Measurements from ENCODE around the gene ARID1B.

DNA sequence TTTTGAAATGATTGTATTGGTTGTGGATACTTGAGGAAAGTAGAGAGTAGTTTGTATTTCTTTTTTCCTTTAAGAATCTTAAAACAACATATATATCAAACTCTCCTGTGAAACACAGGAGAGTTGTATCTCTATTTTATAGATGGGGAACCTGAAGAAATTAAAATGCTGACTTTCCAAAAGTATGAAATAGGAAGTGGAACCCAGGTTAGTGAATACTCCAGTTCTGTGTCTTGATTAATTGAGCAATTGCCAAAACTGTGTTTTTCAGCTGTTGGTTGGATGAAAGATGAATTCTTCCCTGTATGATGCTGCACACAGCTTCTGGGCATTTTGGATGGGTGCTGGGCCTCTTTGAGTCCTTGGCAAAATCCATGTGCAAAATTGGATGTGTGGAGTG lies 86.3 kb downstream of the ARID1B start:
- TF ChIP-seq, protein P1, sequence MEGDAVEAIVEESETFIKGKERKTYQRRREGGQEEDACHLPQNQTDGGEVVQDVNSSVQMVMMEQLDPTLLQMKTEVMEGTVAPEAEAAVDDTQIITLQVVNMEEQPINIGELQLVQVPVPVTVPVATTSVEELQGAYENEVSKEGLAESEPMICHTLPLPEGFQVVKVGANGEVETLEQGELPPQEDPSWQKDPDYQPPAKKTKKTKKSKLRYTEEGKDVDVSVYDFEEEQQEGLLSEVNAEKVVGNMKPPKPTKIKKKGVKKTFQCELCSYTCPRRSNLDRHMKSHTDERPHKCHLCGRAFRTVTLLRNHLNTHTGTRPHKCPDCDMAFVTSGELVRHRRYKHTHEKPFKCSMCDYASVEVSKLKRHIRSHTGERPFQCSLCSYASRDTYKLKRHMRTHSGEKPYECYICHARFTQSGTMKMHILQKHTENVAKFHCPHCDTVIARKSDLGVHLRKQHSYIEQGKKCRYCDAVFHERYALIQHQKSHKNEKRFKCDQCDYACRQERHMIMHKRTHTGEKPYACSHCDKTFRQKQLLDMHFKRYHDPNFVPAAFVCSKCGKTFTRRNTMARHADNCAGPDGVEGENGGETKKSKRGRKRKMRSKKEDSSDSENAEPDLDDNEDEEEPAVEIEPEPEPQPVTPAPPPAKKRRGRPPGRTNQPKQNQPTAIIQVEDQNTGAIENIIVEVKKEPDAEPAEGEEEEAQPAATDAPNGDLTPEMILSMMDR (conservative IDR thresholded peaks at IDR 0.05; ENCODE audit: low read length), result no peak
- no peak for TF ChIP-seq EZH2phosphoT487 (IDR thresholded peaks at IDR 0.05; ENCODE audit: borderline replicate concordance, low read depth, low read length)

All from OCI-LY7 (cell line).